H9 (cell line): Measurements from ENCODE around the gene SUV39H1. TPM values are rescaled to one million over a fixed set of nuclear protein-coding genes. Genes with fewer than 3 reads are reported as not detected.
"Not testable (repeated sequence)": the region's sequence is repeated elsewhere in the genome, so short reads cannot be mapped to it uniquely, and the experiment has no call there.

Experiments used
- DNase-seq: peaks from one replicate; pipeline ENCODE4 v3.0.0-alpha.2; 2017
- H2AFZ ChIP-seq: one replicate; pipeline ENCODE4 v1.6.1; 2013; ENCODE audit warnings: mild to moderate bottlenecking, low read length, control low read depth, moderate library complexity
- H2AK5ac ChIP-seq: 2 replicates; pipeline ENCODE4 v1.6.1; 2013; ENCODE audit warnings: low read length, control low read depth, mixed read lengths; ENCODE audit not compliant: insufficient read length
- H2BK120ac ChIP-seq: one replicate; pipeline ENCODE4 v1.6.1; 2013; ENCODE audit warnings: low read depth, mild to moderate bottlenecking, low read length, control low read depth, inconsistent platforms; ENCODE audit not compliant: poor library complexity, severe bottlenecking
- H2BK12ac ChIP-seq: 2 replicates; pipeline ENCODE4 v1.6.1; 2013; ENCODE audit warnings: low read length, control low read depth, mixed read lengths, low read depth; ENCODE audit not compliant: insufficient read length
- H2BK15ac ChIP-seq: 2 replicates; pipeline ENCODE4 v1.6.1; 2013; ENCODE audit warnings: low read depth, low read length, control low read depth
- H2BK20ac ChIP-seq: one replicate; pipeline ENCODE4 v1.6.1; 2013; ENCODE audit warnings: low read depth, mild to moderate bottlenecking, low read length, control low read depth, inconsistent platforms; ENCODE audit not compliant: poor library complexity, severe bottlenecking
- H2BK5ac ChIP-seq: 2 replicates; pipeline ENCODE4 v1.6.1; 2013; ENCODE audit warnings: low read length, control low read depth, mixed read lengths; ENCODE audit not compliant: insufficient read length
- H3K14ac ChIP-seq: 2 replicates; pipeline ENCODE4 v1.6.1; 2013; ENCODE audit warnings: low read length, control low read depth; ENCODE audit not compliant: insufficient read depth
- H3K18ac ChIP-seq: 2 replicates; pipeline ENCODE4 v1.6.1; 2013; ENCODE audit warnings: low read depth, mild to moderate bottlenecking, mixed read lengths, low read length, control low read depth; ENCODE audit not compliant: insufficient read length
- H3K23ac ChIP-seq: 2 replicates; pipeline ENCODE4 v1.6.1; 2013; ENCODE audit warnings: low read length, control low read depth, mixed read lengths, low read depth; ENCODE audit not compliant: insufficient read length
- H3K23me2 ChIP-seq: 2 replicates; pipeline ENCODE4 v1.6.1; 2013; ENCODE audit warnings: low read depth, mild to moderate bottlenecking, mixed read lengths, low read length, control low read depth; ENCODE audit not compliant: insufficient read length, poor library complexity, severe bottlenecking
- H3K27ac ChIP-seq: 2 replicates; pipeline ENCODE4 v1.5.1; 2013; ENCODE audit warnings: low read length, control low read depth, mixed read lengths, low read depth; ENCODE audit not compliant: insufficient read length
- H3K27me3 ChIP-seq: 2 replicates; pipeline ENCODE4 v1.6.1; 2013; ENCODE audit warnings: low read length, control low read depth, inconsistent platforms; ENCODE audit not compliant: insufficient read depth
- H3K4ac ChIP-seq: 2 replicates; pipeline ENCODE4 v1.6.1; 2013; ENCODE audit warnings: low read depth, mild to moderate bottlenecking, control low read depth, inconsistent platforms, low read length, moderate library complexity
- H3K4me1 ChIP-seq: 2 replicates; pipeline ENCODE4 v1.6.1; 2013; ENCODE audit warnings: low read length, control low read depth, inconsistent platforms; ENCODE audit not compliant: insufficient read depth
- H3K4me2 ChIP-seq: 2 replicates; pipeline ENCODE4 v1.6.1; 2013; ENCODE audit warnings: low read length, control low read depth, mixed read lengths; ENCODE audit not compliant: insufficient read length, insufficient read depth
- H3K56ac ChIP-seq: 2 replicates; pipeline ENCODE4 v1.6.1; 2013; ENCODE audit warnings: low read depth, mild to moderate bottlenecking, mixed read lengths, low read length, control low read depth; ENCODE audit not compliant: insufficient read length
- H3K79me1 ChIP-seq: 2 replicates; pipeline ENCODE4 v1.6.1; 2013; ENCODE audit warnings: low read depth, mild to moderate bottlenecking, moderate library complexity, low read length, control low read depth, inconsistent platforms; ENCODE audit not compliant: insufficient read depth, poor library complexity, severe bottlenecking
- H3K79me2 ChIP-seq: 2 replicates; pipeline ENCODE4 v1.6.1; 2013; ENCODE audit warnings: low read length, control low read depth, inconsistent platforms; ENCODE audit not compliant: insufficient read depth
- H3K9ac ChIP-seq: 2 replicates; pipeline ENCODE4 v1.6.1; 2013; ENCODE audit warnings: low read length, control low read depth, mixed read lengths; ENCODE audit not compliant: insufficient read length; ENCODE audit errors: extremely low read depth
- H3K9me3 ChIP-seq: one replicate; pipeline ENCODE4 v1.6.1; 2013; ENCODE audit warnings: low read depth, low read length, inconsistent platforms; ENCODE audit not compliant: control insufficient read depth
- H3T11ph ChIP-seq: one replicate; pipeline ENCODE4 v1.6.1; 2013; ENCODE audit warnings: mild to moderate bottlenecking, low read length, control low read depth, inconsistent platforms
- H4K20me1 ChIP-seq: one replicate; pipeline ENCODE4 v1.6.1; 2013; ENCODE audit not compliant: control insufficient read depth, insufficient read length, insufficient read depth
- H4K5ac ChIP-seq: 2 replicates; pipeline ENCODE4 v1.6.1; 2013; ENCODE audit warnings: low read depth, mild to moderate bottlenecking, mixed read lengths, low read length, control low read depth; ENCODE audit not compliant: insufficient read length
- H4K8ac ChIP-seq: replicated peaks from 2 replicates; pipeline ENCODE4 v1.6.1; 2013; ENCODE audit warnings: low read length, control low read depth, mixed read lengths, low read depth; ENCODE audit not compliant: insufficient read length
- H4K91ac ChIP-seq: 2 replicates; pipeline ENCODE4 v1.6.1; 2013; ENCODE audit warnings: low read depth, mild to moderate bottlenecking, moderate library complexity, mixed read lengths, low read length, control low read depth; ENCODE audit not compliant: insufficient read length
- H3K27ac Mint-ChIP-seq, 3 experiments: 2 replicates in 2 of 3; 3 replicates in 1 of 3; pipeline ENCODE4 v1.8.0; 2020 to 2021; ENCODE audit warnings: mixed read lengths in 3 of 3, mild to moderate bottlenecking in 1 of 3, moderate library complexity in 1 of 3
- H3K27me3 Mint-ChIP-seq: 2 replicates; pipeline ENCODE4 v1.8.0; 2021; ENCODE audit warnings: low read depth, mild to moderate bottlenecking, moderate library complexity, mixed read lengths
- H3K36me3 Mint-ChIP-seq, 3 experiments: 2 replicates in 2 of 3; 3 replicates in 1 of 3; pipeline ENCODE4 v1.8.0; 2020 to 2021; ENCODE audit warnings: low read depth in 3 of 3, mixed read lengths in 3 of 3; ENCODE audit not compliant: insufficient read depth in 1 of 3
- H3K4me1 Mint-ChIP-seq, 2 experiments: 2 replicates each; pipeline ENCODE4 v1.8.0; 2020; ENCODE audit warnings: mixed read lengths in 2 of 2
- H3K4me3 Mint-ChIP-seq, 2 experiments: 2 replicates in 1 of 2; 3 replicates in 1 of 2; pipeline ENCODE4 v1.8.0; 2020 to 2021; ENCODE audit warnings: mild to moderate bottlenecking in 2 of 2, mixed read lengths in 2 of 2, moderate library complexity in 1 of 2
- H3K9me3 Mint-ChIP-seq, 2 experiments: 2 replicates in 1 of 2; 3 replicates in 1 of 2; pipeline ENCODE4 v1.8.0; 2020; ENCODE audit warnings: mild to moderate bottlenecking in 2 of 2, mixed read lengths in 2 of 2, moderate library complexity in 1 of 2
- WGBS: extraction: QIAGEN DNeasy Blood & Tissue Kit; methylation state at CpG from one replicate; pipeline ENCODE4 v1.1.7; 2013; ENCODE audit warnings: missing lambda C conversion rate, low lambda C conversion rate, mixed read lengths; ENCODE audit not compliant: insufficient read length; ENCODE audit errors: extremely low coverage; 5-methylcytosine and 5-hydroxymethylcytosine counted together
- total RNA-seq: library from RNA; stranded (reverse); gene quantifications from 2 replicates; pipeline ENCODE4 v1.2.1, GENCODE V29; 2021
- TF ChIP-seq, protein P1 (sequence below): fragments of 200-600 bp; sonication (generic); conservative IDR thresholded peaks from 3 replicates; pipeline ENCODE4 v1.8.0; 2021; ENCODE audit warnings: antibody characterized with exemption, mild to moderate bottlenecking

Gene SUV39H1
- total RNA-seq, 1 experiment from 2014 or later = 16.2 TPM

DNA sequence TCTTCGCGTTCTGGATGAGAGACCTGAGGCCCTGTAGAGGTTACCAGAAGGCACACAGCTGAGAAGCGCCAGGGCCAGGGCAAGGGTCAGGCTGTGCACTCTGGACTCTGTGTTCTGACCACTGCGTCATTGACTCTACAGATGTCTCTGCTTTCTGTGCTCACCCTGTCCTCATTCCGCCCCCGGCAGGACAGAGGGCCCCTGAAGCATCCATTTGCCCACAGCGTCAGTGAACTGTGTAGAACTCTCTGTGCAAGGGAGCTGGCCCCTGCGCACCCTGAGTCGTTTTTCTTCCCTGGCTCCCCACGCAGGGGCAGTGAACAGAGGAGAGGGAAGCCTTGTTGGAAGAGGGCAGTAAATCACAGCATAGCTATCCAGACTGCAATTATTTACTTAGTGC, 19.0 kb upstream of the SUV39H1 start:
- no peak overlapping the region for H3K4ac ChIP-seq
- H2BK20ac ChIP-seq = no peak overlapping the region
- H2BK5ac ChIP-seq = no peak overlapping the region
- DNase-seq = no peak
- Mint-ChIP-seq H3K4me3 (peak overlapping the region; percentile 86 to 93), H3K27ac (no peak overlapping the region), H3K9me3 (peaks cover 62 to 72% of the 10 kb centered on the region in 2 experiments), H3K36me3 (peaks cover 0 to 3% (median 3%) of the 10 kb centered on the region in 3 experiments; a peak in 4 of 7 replicates), H3K4me1 (peaks cover 7 to 8% of the 10 kb centered on the region in 2 experiments), H3K27me3 (peaks cover 2% of the 10 kb centered on the region)
- no peak overlapping the region for H3K56ac ChIP-seq
- H3T11ph ChIP-seq = no peak overlapping the region
- no peak overlapping the region for H3K27ac ChIP-seq
- no peak overlapping the region for H2AK5ac ChIP-seq
- WGBS = no CpG with 5 or more reads among the region's 10 CpGs
- peak overlapping the region; percentile 52 for H3K4me2 ChIP-seq
- no peak overlapping the region for H4K91ac ChIP-seq
- H3K79me2 ChIP-seq = no peaks in the 10 kb centered on the region
- no peaks in the 10 kb centered on the region for H3K4me1 ChIP-seq
- no peak overlapping the region for H3K18ac ChIP-seq
- no peaks in the 10 kb centered on the region for H4K20me1 ChIP-seq
- no peak overlapping the region for H2BK120ac ChIP-seq
- no peak overlapping the region for H2BK15ac ChIP-seq
- no peaks in the 10 kb centered on the region for H3K79me1 ChIP-seq
- no peak overlapping the region for H3K23ac ChIP-seq
- H3K23me2 ChIP-seq = peaks cover 6% of the 10 kb centered on the region
- no peak overlapping the region for H3K14ac ChIP-seq
- TF ChIP-seq, protein P1, sequence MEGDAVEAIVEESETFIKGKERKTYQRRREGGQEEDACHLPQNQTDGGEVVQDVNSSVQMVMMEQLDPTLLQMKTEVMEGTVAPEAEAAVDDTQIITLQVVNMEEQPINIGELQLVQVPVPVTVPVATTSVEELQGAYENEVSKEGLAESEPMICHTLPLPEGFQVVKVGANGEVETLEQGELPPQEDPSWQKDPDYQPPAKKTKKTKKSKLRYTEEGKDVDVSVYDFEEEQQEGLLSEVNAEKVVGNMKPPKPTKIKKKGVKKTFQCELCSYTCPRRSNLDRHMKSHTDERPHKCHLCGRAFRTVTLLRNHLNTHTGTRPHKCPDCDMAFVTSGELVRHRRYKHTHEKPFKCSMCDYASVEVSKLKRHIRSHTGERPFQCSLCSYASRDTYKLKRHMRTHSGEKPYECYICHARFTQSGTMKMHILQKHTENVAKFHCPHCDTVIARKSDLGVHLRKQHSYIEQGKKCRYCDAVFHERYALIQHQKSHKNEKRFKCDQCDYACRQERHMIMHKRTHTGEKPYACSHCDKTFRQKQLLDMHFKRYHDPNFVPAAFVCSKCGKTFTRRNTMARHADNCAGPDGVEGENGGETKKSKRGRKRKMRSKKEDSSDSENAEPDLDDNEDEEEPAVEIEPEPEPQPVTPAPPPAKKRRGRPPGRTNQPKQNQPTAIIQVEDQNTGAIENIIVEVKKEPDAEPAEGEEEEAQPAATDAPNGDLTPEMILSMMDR = no peak
- H4K8ac ChIP-seq = no peak overlapping the region
- no peaks in the 10 kb centered on the region for H3K27me3 ChIP-seq
- no peak overlapping the region for H3K9ac ChIP-seq
- peaks cover 42% of the 10 kb centered on the region for H3K9me3 ChIP-seq
- no peak overlapping the region for H2BK12ac ChIP-seq
- no peak overlapping the region for H4K5ac ChIP-seq
- H2AFZ ChIP-seq = no peak overlapping the region

DNA sequence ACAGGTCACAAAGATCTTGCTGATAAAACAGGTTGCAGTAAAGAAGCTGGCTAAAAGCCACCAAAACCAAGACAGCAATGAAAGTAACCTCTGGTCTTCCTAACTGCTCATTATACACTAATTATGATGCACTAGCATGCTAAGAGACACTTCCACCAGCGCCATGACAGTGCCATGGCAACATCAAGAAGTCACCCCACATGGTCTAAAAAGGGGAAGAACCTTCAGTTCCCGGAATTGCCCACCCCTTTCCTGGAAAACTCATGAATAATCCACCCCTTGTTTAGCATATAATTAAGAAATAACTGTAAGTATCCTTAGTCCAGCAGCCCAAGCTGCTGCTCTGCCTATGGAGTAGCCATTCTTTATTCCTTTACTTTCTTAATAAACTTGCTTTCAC, 16.1 kb upstream of the SUV39H1 start:
- not testable (repeated sequence) for H3K18ac ChIP-seq, H3K9ac ChIP-seq, H3K79me1 ChIP-seq, H2BK12ac ChIP-seq, H3K4ac ChIP-seq, H3K27ac Mint-ChIP-seq, H4K8ac ChIP-seq, H2BK15ac ChIP-seq, H3K79me2 ChIP-seq, H3K23ac ChIP-seq, H3K27me3 Mint-ChIP-seq, H3K56ac ChIP-seq, H2AK5ac ChIP-seq, H2BK120ac ChIP-seq, H3K27me3 ChIP-seq, H2BK20ac ChIP-seq, H3K4me1 Mint-ChIP-seq, H3K14ac ChIP-seq, H4K5ac ChIP-seq, H4K20me1 ChIP-seq, H3K4me2 ChIP-seq, H3K4me3 Mint-ChIP-seq, H3K23me2 ChIP-seq, H4K91ac ChIP-seq, DNase-seq, H2BK5ac ChIP-seq, H2AFZ ChIP-seq, H3T11ph ChIP-seq, H3K4me1 ChIP-seq, H3K27ac ChIP-seq, H3K36me3 Mint-ChIP-seq
- peaks cover 47% of the 10 kb centered on the region for H3K9me3 ChIP-seq
- H3K9me3 Mint-ChIP-seq = peaks cover 65 to 80% of the 10 kb centered on the region in 2 experiments
- no CpG with 5 or more reads among the region's 2 CpGs for WGBS
